HEK293 (cell line): Measurements from ENCODE around the gene POMC.

Experiments
- SETDB1 ChIP-seq: IDR thresholded peaks from one replicate; pipeline ENCODE4 v1.6.1; 2017; ENCODE audit warnings: mild to moderate bottlenecking, low read length, moderate library complexity, mixed read lengths; ENCODE audit not compliant: insufficient read length
- YY1 ChIP-seq: fragments of 450-650 bp; formaldehyde crosslinking; IDR thresholded peaks from 2 replicates; pipeline ENCODE4 v1.5.1; 2018; ENCODE audit warnings: missing biosample characterization, missing genetic modification characterization
- ZBTB1 ChIP-seq: fragments of 450-650 bp; formaldehyde crosslinking; IDR thresholded peaks from 2 replicates; pipeline ENCODE4 v1.5.1; 2016; ENCODE audit warnings: missing biosample characterization, missing genetic modification characterization
- ZFP37 ChIP-seq: fragments of 450-650 bp; formaldehyde crosslinking; IDR thresholded peaks from 2 replicates; pipeline ENCODE4 v1.5.1; 2016; ENCODE audit warnings: missing biosample characterization, missing genetic modification characterization
- ZNF10 ChIP-seq: fragments of 450-650 bp; formaldehyde crosslinking; IDR thresholded peaks from 2 replicates; pipeline ENCODE4 v1.5.1; 2017; ENCODE audit warnings: missing biosample characterization, missing genetic modification characterization
- ZNF121 ChIP-seq: fragments of 450-650 bp; formaldehyde crosslinking; IDR thresholded peaks from 2 replicates; pipeline ENCODE4 v1.5.1; 2016; ENCODE audit warnings: missing biosample characterization, missing genetic modification characterization
- ZNF140 ChIP-seq: fragments of 450-650 bp; formaldehyde crosslinking; IDR thresholded peaks from 2 replicates; pipeline ENCODE4 v1.5.1; 2016; ENCODE audit warnings: missing biosample characterization, missing genetic modification characterization
- ZNF24 ChIP-seq: fragments of 450-650 bp; formaldehyde crosslinking; IDR thresholded peaks from 2 replicates; pipeline ENCODE4 v1.5.1; 2016; ENCODE audit warnings: missing biosample characterization, missing genetic modification characterization
- ZNF37A ChIP-seq: fragments of 450-650 bp; IDR thresholded peaks from 2 replicates; pipeline ENCODE4 v1.5.1; 2018; ENCODE audit warnings: missing biosample characterization, missing genetic modification characterization
- ZNF521 ChIP-seq: fragments of 450-650 bp; formaldehyde crosslinking; IDR thresholded peaks from 2 replicates; pipeline ENCODE4 v1.5.1; 2017; ENCODE audit warnings: missing biosample characterization, mild to moderate bottlenecking, missing genetic modification characterization
- ZNF561 ChIP-seq: fragments of 450-650 bp; IDR thresholded peaks from 2 replicates; pipeline ENCODE4 v1.5.1; 2018; ENCODE audit warnings: missing biosample characterization, missing genetic modification characterization, borderline replicate concordance
- TF ChIP-seq, protein P1 (sequence below): fragments of 450-650 bp; formaldehyde crosslinking; IDR thresholded peaks from 2 replicates; pipeline ENCODE4 v1.5.1; 2016; ENCODE audit warnings: missing biosample characterization, missing genetic modification characterization
- TF ChIP-seq, protein P2 (sequence below): fragments of 450-650 bp; formaldehyde crosslinking; IDR thresholded peaks from 2 replicates; pipeline ENCODE4 v1.5.1; 2016; ENCODE audit warnings: missing biosample characterization, missing genetic modification characterization
- TF ChIP-seq, protein P3 (sequence below): fragments of 450-650 bp; formaldehyde crosslinking; IDR thresholded peaks from 2 replicates; pipeline ENCODE4 v1.5.1; 2016; ENCODE audit warnings: missing biosample characterization, missing genetic modification characterization

DNA sequence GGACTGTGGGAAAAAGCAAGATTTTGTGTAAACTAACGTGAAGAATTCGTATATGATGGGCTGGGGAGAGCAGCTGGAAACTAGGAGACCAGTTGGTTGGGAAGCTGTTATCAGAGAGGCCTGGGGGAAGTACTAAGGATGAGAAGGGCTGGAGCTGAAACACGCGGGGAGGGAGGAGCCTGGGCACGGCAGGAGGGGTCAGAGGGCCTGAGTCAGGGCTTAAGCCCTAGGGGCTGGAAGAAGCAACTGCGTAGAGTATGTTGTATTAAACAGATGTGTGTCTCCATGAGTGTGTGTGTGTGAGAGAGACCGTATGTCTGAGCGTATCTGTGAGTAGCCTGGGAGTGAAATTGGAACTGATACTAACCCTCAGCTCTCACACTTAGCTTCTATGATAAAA, 8.4 kb downstream of the POMC start:
- no peak for TF ChIP-seq ZNF10 (tag by site-specific recombination)
- TF ChIP-seq ZNF37A (tag by site-specific recombination): no peak
- no peak for TF ChIP-seq ZFP37 (tag by site-specific recombination)
- TF ChIP-seq ZNF140 (tag by site-specific recombination): no peak
- TF ChIP-seq ZBTB1 (tag by site-specific recombination): no peak
- TF ChIP-seq, protein P1, sequence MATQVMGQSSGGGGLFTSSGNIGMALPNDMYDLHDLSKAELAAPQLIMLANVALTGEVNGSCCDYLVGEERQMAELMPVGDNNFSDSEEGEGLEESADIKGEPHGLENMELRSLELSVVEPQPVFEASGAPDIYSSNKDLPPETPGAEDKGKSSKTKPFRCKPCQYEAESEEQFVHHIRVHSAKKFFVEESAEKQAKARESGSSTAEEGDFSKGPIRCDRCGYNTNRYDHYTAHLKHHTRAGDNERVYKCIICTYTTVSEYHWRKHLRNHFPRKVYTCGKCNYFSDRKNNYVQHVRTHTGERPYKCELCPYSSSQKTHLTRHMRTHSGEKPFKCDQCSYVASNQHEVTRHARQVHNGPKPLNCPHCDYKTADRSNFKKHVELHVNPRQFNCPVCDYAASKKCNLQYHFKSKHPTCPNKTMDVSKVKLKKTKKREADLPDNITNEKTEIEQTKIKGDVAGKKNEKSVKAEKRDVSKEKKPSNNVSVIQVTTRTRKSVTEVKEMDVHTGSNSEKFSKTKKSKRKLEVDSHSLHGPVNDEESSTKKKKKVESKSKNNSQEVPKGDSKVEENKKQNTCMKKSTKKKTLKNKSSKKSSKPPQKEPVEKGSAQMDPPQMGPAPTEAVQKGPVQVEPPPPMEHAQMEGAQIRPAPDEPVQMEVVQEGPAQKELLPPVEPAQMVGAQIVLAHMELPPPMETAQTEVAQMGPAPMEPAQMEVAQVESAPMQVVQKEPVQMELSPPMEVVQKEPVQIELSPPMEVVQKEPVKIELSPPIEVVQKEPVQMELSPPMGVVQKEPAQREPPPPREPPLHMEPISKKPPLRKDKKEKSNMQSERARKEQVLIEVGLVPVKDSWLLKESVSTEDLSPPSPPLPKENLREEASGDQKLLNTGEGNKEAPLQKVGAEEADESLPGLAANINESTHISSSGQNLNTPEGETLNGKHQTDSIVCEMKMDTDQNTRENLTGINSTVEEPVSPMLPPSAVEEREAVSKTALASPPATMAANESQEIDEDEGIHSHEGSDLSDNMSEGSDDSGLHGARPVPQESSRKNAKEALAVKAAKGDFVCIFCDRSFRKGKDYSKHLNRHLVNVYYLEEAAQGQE (tag by site-specific recombination): no peak
- TF ChIP-seq ZNF121: no peak
- no peak for TF ChIP-seq SETDB1
- TF ChIP-seq, protein P2, sequence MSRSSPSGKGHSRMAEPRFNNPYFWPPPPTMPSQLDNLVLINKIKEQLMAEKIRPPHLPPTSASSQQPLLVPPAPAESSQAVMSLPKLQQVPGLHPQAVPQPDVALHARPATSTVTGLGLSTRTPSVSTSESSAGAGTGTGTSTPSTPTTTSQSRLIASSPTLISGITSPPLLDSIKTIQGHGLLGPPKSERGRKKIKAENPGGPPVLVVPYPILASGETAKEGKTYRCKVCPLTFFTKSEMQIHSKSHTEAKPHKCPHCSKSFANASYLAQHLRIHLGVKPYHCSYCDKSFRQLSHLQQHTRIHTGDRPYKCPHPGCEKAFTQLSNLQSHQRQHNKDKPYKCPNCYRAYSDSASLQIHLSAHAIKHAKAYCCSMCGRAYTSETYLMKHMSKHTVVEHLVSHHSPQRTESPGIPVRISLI (tag by site-specific recombination): no peak
- TF ChIP-seq, protein P3, sequence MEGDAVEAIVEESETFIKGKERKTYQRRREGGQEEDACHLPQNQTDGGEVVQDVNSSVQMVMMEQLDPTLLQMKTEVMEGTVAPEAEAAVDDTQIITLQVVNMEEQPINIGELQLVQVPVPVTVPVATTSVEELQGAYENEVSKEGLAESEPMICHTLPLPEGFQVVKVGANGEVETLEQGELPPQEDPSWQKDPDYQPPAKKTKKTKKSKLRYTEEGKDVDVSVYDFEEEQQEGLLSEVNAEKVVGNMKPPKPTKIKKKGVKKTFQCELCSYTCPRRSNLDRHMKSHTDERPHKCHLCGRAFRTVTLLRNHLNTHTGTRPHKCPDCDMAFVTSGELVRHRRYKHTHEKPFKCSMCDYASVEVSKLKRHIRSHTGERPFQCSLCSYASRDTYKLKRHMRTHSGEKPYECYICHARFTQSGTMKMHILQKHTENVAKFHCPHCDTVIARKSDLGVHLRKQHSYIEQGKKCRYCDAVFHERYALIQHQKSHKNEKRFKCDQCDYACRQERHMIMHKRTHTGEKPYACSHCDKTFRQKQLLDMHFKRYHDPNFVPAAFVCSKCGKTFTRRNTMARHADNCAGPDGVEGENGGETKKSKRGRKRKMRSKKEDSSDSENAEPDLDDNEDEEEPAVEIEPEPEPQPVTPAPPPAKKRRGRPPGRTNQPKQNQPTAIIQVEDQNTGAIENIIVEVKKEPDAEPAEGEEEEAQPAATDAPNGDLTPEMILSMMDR (tag by site-specific recombination): no peak
- no peak for TF ChIP-seq ZNF24 (tag by site-specific recombination)
- no peak for TF ChIP-seq YY1 (tag by site-specific recombination)
- no peak for TF ChIP-seq ZNF521 (tag by site-specific recombination)
- no peak for TF ChIP-seq ZNF561 (tag by site-specific recombination)
